A549 (cell line): Measurements from ENCODE around the gene KCNIP3.

Experiments
- CTCF ChIP-seq: fragments of >200 bp; sonication (Bioruptor Twin); formaldehyde crosslinking; IDR thresholded peaks from 3 replicates; pipeline ENCODE4 v1.5.1; 2016
- EP300 ChIP-seq, 2 experiments: fragments of >200 bp; sonication (Bioruptor Twin); formaldehyde crosslinking; IDR thresholded peaks; 2 replicates in 1 of 2; 3 replicates in 1 of 2; pipeline ENCODE4 v1.6.1; 2016 to 2017
- NR3C1 ChIP-seq: fragments of >200 bp; sonication (Bioruptor Twin); formaldehyde crosslinking; IDR thresholded peaks from 3 replicates; pipeline ENCODE4 v1.6.1; 2017
- RCOR1 ChIP-seq: fragments of 150-350 bp; IDR thresholded peaks from 2 replicates; pipeline ENCODE4 v1.6.1; 2014; ENCODE audit warnings: antibody characterized with exemption, low read length, low read depth
- SMC3 ChIP-seq: fragments of >200 bp; sonication (Bioruptor Twin); formaldehyde crosslinking; IDR thresholded peaks from 3 replicates; pipeline ENCODE4 v1.6.1; 2018; ENCODE audit warnings: inconsistent platforms

- TF ChIP-seq CTCF (no peak), SMC3 (no peak), EP300 (IDR thresholded peaks at IDR 0.05) (no peak), RCOR1 (no peak), NR3C1 (no peak)
Measured at GRCh38 chr2:95291222-95291621, 5.9 kb upstream of the KCNIP3 start.
